Measurements from ENCODE around the gene MTERF4. TPM values are rescaled to one million over a fixed set of nuclear protein-coding genes. Genes with fewer than 3 reads are reported as not detected.

MTERF4 gene
- total RNA-seq, 4 donors from 2014 or later, result 21.5 to 108 (median 41.3) TPM

- no peak overlapping the region for H3K4me3 ChIP-seq
- H3K4me1 ChIP-seq, result no peaks in the 10 kb centered on the region
- TF ChIP-seq CTCF (IDR thresholded peaks at IDR 0.05) (no peak), POLR2A (IDR thresholded peaks at IDR 0.05) (no peak)
- H3K27ac ChIP-seq, result no peak overlapping the region
- DNase-seq, result no peak
- no peaks in the 10 kb centered on the region for H3K27me3 ChIP-seq
- intact Hi-C loops (cut with DNase I; ENCODE audit: low total_unique reads), result no loop called here
- H3K9me3 ChIP-seq, result no peaks in the 10 kb centered on the region
- H3K36me3 ChIP-seq, result no peaks in the 10 kb centered on the region
Observed at GRCh38 chr2:241092677-241093076, 9.4 kb downstream of the MTERF4 start.

- no peaks in the 10 kb centered on the region for H3K4me1 ChIP-seq
- H3K9me3 ChIP-seq, result no peaks in the 10 kb centered on the region
- no peak overlapping the region for H3K4me3 ChIP-seq
- no peaks in the 10 kb centered on the region for H3K27me3 ChIP-seq
- H3K36me3 ChIP-seq, result no peaks in the 10 kb centered on the region
- no peak for DNase-seq
- intact Hi-C loops (cut with DNase I; ENCODE audit: low total_unique reads), result no loop called here
- no peak overlapping the region for H3K27ac ChIP-seq
- TF ChIP-seq CTCF (IDR thresholded peaks at IDR 0.05) (no peak), POLR2A (IDR thresholded peaks at IDR 0.05) (no peak)
Observed at GRCh38 chr2:241091734-241092445, 10.2 kb downstream of the MTERF4 start.

- TF ChIP-seq CTCF (IDR thresholded peaks at IDR 0.05), result no peak
- TF ChIP-seq POLR2A (IDR thresholded peaks at IDR 0.05), result no peak
- no peaks in the 10 kb centered on the region for H3K4me1 ChIP-seq
- no peak for DNase-seq
- H3K36me3 ChIP-seq, result no peaks in the 10 kb centered on the region
- H3K9me3 ChIP-seq, result no peaks in the 10 kb centered on the region
- H3K4me3 ChIP-seq, result no peak overlapping the region
- no peak overlapping the region for H3K27ac ChIP-seq
- no peaks in the 10 kb centered on the region for H3K27me3 ChIP-seq
- intact Hi-C loops (cut with DNase I; ENCODE audit: low total_unique reads), result no loop called here
Observed at GRCh38 chr2:241091201-241091600, 10.9 kb downstream of the MTERF4 start.

GRCh38 chr2:241088791-241089732 lies 13.0 kb downstream of the MTERF4 start:
- H3K4me3 ChIP-seq, result no peak overlapping the region
- intact Hi-C loops (cut with DNase I; ENCODE audit: low total_unique reads), result no loop called here
- no peaks in the 10 kb centered on the region for H3K36me3 ChIP-seq
- H3K27me3 ChIP-seq, result no peaks in the 10 kb centered on the region
- H3K9me3 ChIP-seq, result no peaks in the 10 kb centered on the region
- DNase-seq, result peak in 1 of 2 donors; percentile 6
- no peaks in the 10 kb centered on the region for H3K4me1 ChIP-seq
- peak overlapping the region; percentile 34 to 43 for H3K27ac ChIP-seq
- TF ChIP-seq POLR2A (IDR thresholded peaks at IDR 0.05) (no peak), CTCF (IDR thresholded peaks at IDR 0.05) (no peak)

GRCh38 chr2:241088376-241088775 lies 13.7 kb downstream of the MTERF4 start:
- Histone ChIP-seq H3K27me3 (no peaks in the 10 kb centered on the region), H3K4me3 (no peak overlapping the region), H3K9me3 (no peaks in the 10 kb centered on the region), H3K27ac (peak overlapping the region; percentile 34 to 43), H3K36me3 (no peaks in the 10 kb centered on the region), H3K4me1 (no peaks in the 10 kb centered on the region)
- intact Hi-C loops (cut with DNase I; ENCODE audit: low total_unique reads), result no loop called here
- DNase-seq, result peak in 1 of 2 donors; percentile 8
- TF ChIP-seq POLR2A (IDR thresholded peaks at IDR 0.05) (no peak), CTCF (IDR thresholded peaks at IDR 0.05) (no peak)

All from uterus (tissue), 4 donors.